Measurements from ENCODE around the gene TSPAN31.

The TSPAN31 gene

GRCh38 chr12:57743769-57744168 lies 1.1 kb upstream of the TSPAN31 start:
- Histone ChIP-seq H3K9me3 (ENCODE audit: control insufficient read depth, insufficient read depth, low read depth, low read length) (no peaks in the 10 kb centered on the region), H3K36me3 (ENCODE audit: control insufficient read depth in 2 of 2, insufficient read depth in 1 of 2, low read length in 2 of 2) (peaks cover 8 to 30% of the 10 kb centered on the region in 2 experiments), H3K4me3 (ENCODE audit: low read depth, low read length) (no peak overlapping the region), H3K4me1 (ENCODE audit: control insufficient read depth, insufficient read depth, low read length) (0 out of 2 replicates have a peak, but pooled peaks cover 2% of the 10 kb centered on the region), H3K27ac (ENCODE audit: extremely low read depth, low read depth, low read length) (0 out of 2 replicates have a peak overlapping the region, but pooled peaks have one; percentile 80)
- ChIA-PET POLR2A (interaction anchor here (0.9 to 2.1 kb wide), 6 partner anchors 9 to 198 kb away, joined by 3 to 9 read pairs (median 7); partner anchors contain the start of genes CYP27B1, EEF1AKMT3, METTL1 and TSFM), CTCF (interaction anchor here (1.3 to 2.7 kb wide), 3 partner anchors 13 to 17 kb away, joined by 3 to 22 read pairs (median 7); no protein-coding TSS in a partner anchor)
- TF ChIP-seq ZNF664 (tag by site-specific recombination; IDR thresholded peaks at IDR 0.05) (peak; percentile 84), ZSCAN30 (tag by site-specific recombination; IDR thresholded peaks at IDR 0.05) (no peak)

- peak overlapping the region; percentile 80 for H3K27ac ChIP-seq (ENCODE audit: extremely low read depth, low read depth, low read length)
- ChIA-PET CTCF (interaction anchor here (1.0 to 2.7 kb wide), 4 partner anchors 12 to 285 kb away, joined by 3 to 22 read pairs (median 5); no protein-coding TSS in a partner anchor), POLR2A (interaction anchor here (0.7 to 2.4 kb wide), 16 partner anchors 8 to 221 kb away, joined by 3 to 15 read pairs (median 5); partner anchors contain the start of genes CYP27B1, EEF1AKMT3, METTL1 and TSFM)
- H3K36me3 ChIP-seq (ENCODE audit: control insufficient read depth in 2 of 2, insufficient read depth in 1 of 2, low read length in 2 of 2) = peaks cover 8 to 35% of the 10 kb centered on the region in 2 experiments
- H3K9me3 ChIP-seq (ENCODE audit: control insufficient read depth, insufficient read depth, low read depth, low read length) = no peaks in the 10 kb centered on the region
- H3K4me3 ChIP-seq (ENCODE audit: low read depth, low read length) = peak overlapping the region; percentile 69
- 0 out of 2 replicates have a peak, but pooled peaks cover 2% of the 10 kb centered on the region for H3K4me1 ChIP-seq (ENCODE audit: control insufficient read depth, insufficient read depth, low read length)
- TF ChIP-seq, protein P1, sequence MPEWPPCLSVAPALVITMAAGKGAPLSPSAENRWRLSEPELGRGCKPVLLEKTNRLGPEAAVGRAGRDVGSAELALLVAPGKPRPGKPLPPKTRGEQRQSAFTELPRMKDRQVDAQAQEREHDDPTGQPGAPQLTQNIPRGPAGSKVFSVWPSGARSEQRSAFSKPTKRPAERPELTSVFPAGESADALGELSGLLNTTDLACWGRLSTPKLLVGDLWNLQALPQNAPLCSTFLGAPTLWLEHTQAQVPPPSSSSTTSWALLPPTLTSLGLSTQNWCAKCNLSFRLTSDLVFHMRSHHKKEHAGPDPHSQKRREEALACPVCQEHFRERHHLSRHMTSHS (tag by site-specific recombination; IDR thresholded peaks at IDR 0.05) = no peak
- TF ChIP-seq OVOL3 (tag by site-specific recombination; IDR thresholded peaks at IDR 0.05) = no peak
- TF ChIP-seq, protein P2, sequence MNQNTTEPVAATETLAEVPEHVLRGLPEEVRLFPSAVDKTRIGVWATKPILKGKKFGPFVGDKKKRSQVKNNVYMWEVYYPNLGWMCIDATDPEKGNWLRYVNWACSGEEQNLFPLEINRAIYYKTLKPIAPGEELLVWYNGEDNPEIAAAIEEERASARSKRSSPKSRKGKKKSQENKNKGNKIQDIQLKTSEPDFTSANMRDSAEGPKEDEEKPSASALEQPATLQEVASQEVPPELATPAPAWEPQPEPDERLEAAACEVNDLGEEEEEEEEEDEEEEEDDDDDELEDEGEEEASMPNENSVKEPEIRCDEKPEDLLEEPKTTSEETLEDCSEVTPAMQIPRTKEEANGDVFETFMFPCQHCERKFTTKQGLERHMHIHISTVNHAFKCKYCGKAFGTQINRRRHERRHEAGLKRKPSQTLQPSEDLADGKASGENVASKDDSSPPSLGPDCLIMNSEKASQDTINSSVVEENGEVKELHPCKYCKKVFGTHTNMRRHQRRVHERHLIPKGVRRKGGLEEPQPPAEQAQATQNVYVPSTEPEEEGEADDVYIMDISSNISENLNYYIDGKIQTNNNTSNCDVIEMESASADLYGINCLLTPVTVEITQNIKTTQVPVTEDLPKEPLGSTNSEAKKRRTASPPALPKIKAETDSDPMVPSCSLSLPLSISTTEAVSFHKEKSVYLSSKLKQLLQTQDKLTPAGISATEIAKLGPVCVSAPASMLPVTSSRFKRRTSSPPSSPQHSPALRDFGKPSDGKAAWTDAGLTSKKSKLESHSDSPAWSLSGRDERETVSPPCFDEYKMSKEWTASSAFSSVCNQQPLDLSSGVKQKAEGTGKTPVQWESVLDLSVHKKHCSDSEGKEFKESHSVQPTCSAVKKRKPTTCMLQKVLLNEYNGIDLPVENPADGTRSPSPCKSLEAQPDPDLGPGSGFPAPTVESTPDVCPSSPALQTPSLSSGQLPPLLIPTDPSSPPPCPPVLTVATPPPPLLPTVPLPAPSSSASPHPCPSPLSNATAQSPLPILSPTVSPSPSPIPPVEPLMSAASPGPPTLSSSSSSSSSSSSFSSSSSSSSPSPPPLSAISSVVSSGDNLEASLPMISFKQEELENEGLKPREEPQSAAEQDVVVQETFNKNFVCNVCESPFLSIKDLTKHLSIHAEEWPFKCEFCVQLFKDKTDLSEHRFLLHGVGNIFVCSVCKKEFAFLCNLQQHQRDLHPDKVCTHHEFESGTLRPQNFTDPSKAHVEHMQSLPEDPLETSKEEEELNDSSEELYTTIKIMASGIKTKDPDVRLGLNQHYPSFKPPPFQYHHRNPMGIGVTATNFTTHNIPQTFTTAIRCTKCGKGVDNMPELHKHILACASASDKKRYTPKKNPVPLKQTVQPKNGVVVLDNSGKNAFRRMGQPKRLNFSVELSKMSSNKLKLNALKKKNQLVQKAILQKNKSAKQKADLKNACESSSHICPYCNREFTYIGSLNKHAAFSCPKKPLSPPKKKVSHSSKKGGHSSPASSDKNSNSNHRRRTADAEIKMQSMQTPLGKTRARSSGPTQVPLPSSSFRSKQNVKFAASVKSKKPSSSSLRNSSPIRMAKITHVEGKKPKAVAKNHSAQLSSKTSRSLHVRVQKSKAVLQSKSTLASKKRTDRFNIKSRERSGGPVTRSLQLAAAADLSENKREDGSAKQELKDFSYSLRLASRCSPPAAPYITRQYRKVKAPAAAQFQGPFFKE (tag by site-specific recombination; IDR thresholded peaks at IDR 0.05; ENCODE audit: borderline replicate concordance) = no peak
- TF ChIP-seq ZBTB21 (tag by site-specific recombination; IDR thresholded peaks at IDR 0.05) = peak; percentile 100
- TF ChIP-seq ZNF426 (tag by site-specific recombination; IDR thresholded peaks at IDR 0.05) = no peak
- no peak for TF ChIP-seq ZNF544 (tag by site-specific recombination; IDR thresholded peaks at IDR 0.05)
- TF ChIP-seq ZBTB48 (tag by site-specific recombination; IDR thresholded peaks at IDR 0.05) = no peak
- TF ChIP-seq, protein P3, sequence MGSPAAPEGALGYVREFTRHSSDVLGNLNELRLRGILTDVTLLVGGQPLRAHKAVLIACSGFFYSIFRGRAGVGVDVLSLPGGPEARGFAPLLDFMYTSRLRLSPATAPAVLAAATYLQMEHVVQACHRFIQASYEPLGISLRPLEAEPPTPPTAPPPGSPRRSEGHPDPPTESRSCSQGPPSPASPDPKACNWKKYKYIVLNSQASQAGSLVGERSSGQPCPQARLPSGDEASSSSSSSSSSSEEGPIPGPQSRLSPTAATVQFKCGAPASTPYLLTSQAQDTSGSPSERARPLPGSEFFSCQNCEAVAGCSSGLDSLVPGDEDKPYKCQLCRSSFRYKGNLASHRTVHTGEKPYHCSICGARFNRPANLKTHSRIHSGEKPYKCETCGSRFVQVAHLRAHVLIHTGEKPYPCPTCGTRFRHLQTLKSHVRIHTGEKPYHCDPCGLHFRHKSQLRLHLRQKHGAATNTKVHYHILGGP (tag by site-specific recombination; IDR thresholded peaks at IDR 0.05) = no peak; the same call in 1 of the 2 replicates
- TF ChIP-seq SCRT2 (tag by site-specific recombination; IDR thresholded peaks at IDR 0.05) = peak; percentile 82
- 0 out of 2 replicates have a peak, but pooled peaks have one; percentile 13 for TF ChIP-seq TSHZ1 (tag by site-specific recombination; IDR thresholded peaks at IDR 0.05; ENCODE audit: borderline replicate concordance)
- peak; percentile 22; the same call in 1 of the 2 replicates for TF ChIP-seq ZNF600 (tag by site-specific recombination; IDR thresholded peaks at IDR 0.05)
- peak; percentile 23; the same call in 1 of the 2 replicates for TF ChIP-seq ZNF843 (tag by site-specific recombination; IDR thresholded peaks at IDR 0.05)
- TF ChIP-seq ZNF530 (tag by site-specific recombination; IDR thresholded peaks at IDR 0.05; ENCODE audit: low read depth) = no peak
- 0 out of 2 replicates have a peak, but pooled peaks have one; percentile 25 for TF ChIP-seq ZSCAN30 (tag by site-specific recombination; IDR thresholded peaks at IDR 0.05)
- TF ChIP-seq ZEB2 (tag by site-specific recombination; IDR thresholded peaks at IDR 0.05) = no peak
- peak; percentile 61; the same call in 1 of the 2 replicates for TF ChIP-seq ZNF561 (tag by site-specific recombination; IDR thresholded peaks at IDR 0.05; ENCODE audit: borderline replicate concordance)
- no peak for TF ChIP-seq BCL11B (tag by site-specific recombination; IDR thresholded peaks at IDR 0.05; ENCODE audit: low read depth)
- peak; percentile 67 for TF ChIP-seq ZNF660 (tag by site-specific recombination; IDR thresholded peaks at IDR 0.05)
- TF ChIP-seq ZNF211 (tag by site-specific recombination; IDR thresholded peaks at IDR 0.05; ENCODE audit: low read depth) = no peak
- no peak; the same call in 1 of the 2 replicates for TF ChIP-seq ZXDB (tag by site-specific recombination; IDR thresholded peaks at IDR 0.05)
Measured at GRCh38 chr12:57744194-57744776, 554 bp upstream of the TSPAN31 start.
